SK-N-SH treated with all-trans-retinoic acid at 6 μM for 48 hours (cell line): ENCODE results near the gene MACF1.

ENCODE experiments used
- ARNTL ChIP-seq: fragments of 450-650 bp; formaldehyde crosslinking; IDR thresholded peaks from 2 replicates; pipeline ENCODE4 v1.5.0; 2020; ENCODE audit warnings: low read depth, mild to moderate bottlenecking, moderate library complexity, borderline replicate concordance
- BACH2 ChIP-seq: fragments of 250-450 bp; sonication (Bioruptor Pico); IDR thresholded peaks from 2 replicates; pipeline ENCODE4 v1.9.0; 2021; ENCODE audit warnings: mild to moderate bottlenecking, borderline replicate concordance
- CREB5 ChIP-seq: fragments of 250-450 bp; sonication (Bioruptor Pico); IDR thresholded peaks from 2 replicates; pipeline ENCODE4 v1.5.1; 2020; ENCODE audit warnings: low read depth, mild to moderate bottlenecking, moderate library complexity
- ESRRG ChIP-seq: fragments of 250-450 bp; sonication (Bioruptor Pico); IDR thresholded peaks from 2 replicates; pipeline ENCODE4 v1.6.1; 2021; ENCODE audit warnings: mild to moderate bottlenecking
- POU6F1 ChIP-seq: fragments of 250-450 bp; sonication (Bioruptor Pico); IDR thresholded peaks from 2 replicates; pipeline ENCODE4 v1.8.0; 2021; ENCODE audit warnings: low read depth, mild to moderate bottlenecking, moderate library complexity, borderline replicate concordance
- PPARA ChIP-seq: fragments of 250-450 bp; sonication (Bioruptor Pico); IDR thresholded peaks from 2 replicates; pipeline ENCODE4 v1.5.0; 2020; ENCODE audit warnings: mild to moderate bottlenecking, borderline replicate concordance
- RARB ChIP-seq: fragments of 250-450 bp; sonication (Bioruptor Pico); IDR thresholded peaks from 2 replicates; pipeline ENCODE4 v1.8.0; 2021; ENCODE audit warnings: mild to moderate bottlenecking, moderate library complexity
- SNAI2 ChIP-seq: fragments of 250-450 bp; sonication (Bioruptor Pico); IDR thresholded peaks from 2 replicates; pipeline ENCODE4 v1.5.0; 2020; ENCODE audit warnings: mild to moderate bottlenecking, moderate library complexity
- TCF4 ChIP-seq: fragments of 250-450 bp; sonication (Bioruptor Pico); IDR thresholded peaks from 2 replicates; pipeline ENCODE4 v1.8.0; 2021; ENCODE audit warnings: mild to moderate bottlenecking, moderate library complexity, borderline replicate concordance
- TSHZ2 ChIP-seq: fragments of 250-450 bp; sonication (Bioruptor Pico); IDR thresholded peaks from 2 replicates; pipeline ENCODE4 v1.5.0; 2020; ENCODE audit warnings: mild to moderate bottlenecking, moderate library complexity
- ZFP30 ChIP-seq: fragments of 450-650 bp; formaldehyde crosslinking; IDR thresholded peaks from 2 replicates; pipeline ENCODE4 v1.5.0; 2022; ENCODE audit warnings: mild to moderate bottlenecking, moderate library complexity

- no peak for TF ChIP-seq TSHZ2 (CRISPR knock-in tag)
- TF ChIP-seq SNAI2 = no peak
- no peak for TF ChIP-seq ESRRG (CRISPR knock-in tag)
- no peak for TF ChIP-seq ARNTL
- no peak for TF ChIP-seq CREB5 (CRISPR knock-in tag)
- no peak for TF ChIP-seq TCF4 (CRISPR knock-in tag)
- no peak for TF ChIP-seq ZFP30 (CRISPR knock-in tag)
- no peak for TF ChIP-seq BACH2 (CRISPR knock-in tag)
- no peak for TF ChIP-seq RARB (CRISPR knock-in tag)
- no peak for TF ChIP-seq PPARA (CRISPR knock-in tag)
- no peak for TF ChIP-seq POU6F1 (CRISPR knock-in tag)
Observed at GRCh38 chr1:39426346-39426745, 221.9 kb downstream of the MACF1 start.
